GM21390 (cell line): ENCODE results near the gene NT5C2.

Experiments
- ATAC-seq: cut with Tn5 transposase; IDR thresholded peaks from one replicate; pipeline ENCODE4 v1.9.1; 2021; ENCODE audit not compliant: unreplicated experiment

NT5C2 gene

DNA sequence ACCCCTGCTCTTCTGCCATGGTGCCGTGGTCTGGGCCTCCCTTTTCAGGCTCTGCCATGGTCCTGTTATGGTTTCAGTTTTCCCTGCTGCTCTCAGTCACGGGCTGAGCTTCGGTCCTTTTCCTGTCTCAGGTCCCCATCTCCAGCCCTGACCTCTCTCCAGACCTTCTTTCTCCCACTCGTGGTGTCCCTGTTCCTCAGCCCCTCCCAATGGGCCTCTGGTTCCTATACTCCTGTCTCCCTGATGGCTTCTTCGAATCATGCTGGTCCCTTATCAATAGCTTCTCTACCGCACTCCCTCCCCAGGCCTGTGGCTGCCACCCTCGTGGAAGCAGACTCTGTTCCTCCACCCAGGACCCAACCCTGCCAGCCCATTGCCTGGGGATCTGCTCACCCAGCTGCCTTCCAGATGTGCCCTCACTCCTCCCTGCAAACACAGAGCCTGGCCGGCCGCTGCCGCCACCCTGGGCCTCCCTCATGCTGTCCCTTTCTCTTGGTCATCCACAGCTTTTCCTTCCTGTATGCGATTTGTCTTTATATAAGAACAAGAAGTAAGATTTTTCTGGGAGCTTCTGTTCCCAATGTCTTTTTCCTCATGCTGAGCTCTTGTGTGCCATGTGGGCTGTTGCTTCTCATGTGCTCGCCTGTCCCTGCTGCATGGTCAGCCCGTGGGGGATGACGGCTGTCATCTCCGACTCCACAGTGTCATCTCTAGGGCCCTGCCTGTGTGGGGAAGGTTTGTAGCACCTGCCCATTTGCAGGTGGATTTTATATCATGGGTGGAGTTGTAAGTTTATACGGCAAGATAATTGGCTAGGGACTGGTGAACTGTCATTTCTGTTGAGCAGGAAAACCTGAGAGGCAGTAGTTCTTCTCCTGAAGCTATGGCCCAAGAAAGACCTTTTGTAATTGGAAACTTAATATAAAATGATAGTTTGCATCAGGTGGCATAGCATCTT lies 126.7 kb downstream of the NT5C2 start:
- no peak for ATAC-seq

DNA sequence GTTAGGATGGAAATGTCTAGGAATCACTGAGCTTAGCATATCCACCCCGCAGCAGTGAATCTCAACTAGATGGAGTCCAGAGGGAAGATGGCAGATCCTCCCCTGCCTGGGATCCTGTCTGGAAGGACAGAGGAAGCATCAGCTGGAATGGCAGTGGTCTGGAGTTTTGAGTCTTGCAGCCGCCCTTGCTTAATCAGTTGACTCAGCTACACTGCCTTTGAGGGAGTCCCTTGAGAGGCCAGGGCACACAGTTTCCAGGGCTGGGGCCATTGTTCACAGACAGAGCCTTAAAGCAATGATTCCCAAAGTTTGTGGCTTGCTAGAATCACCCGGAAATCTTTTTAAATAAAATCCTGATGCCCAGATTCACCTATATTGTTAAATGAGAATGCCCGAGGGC lies 128.1 kb downstream of the NT5C2 start:
- ATAC-seq, result no peak

DNA sequence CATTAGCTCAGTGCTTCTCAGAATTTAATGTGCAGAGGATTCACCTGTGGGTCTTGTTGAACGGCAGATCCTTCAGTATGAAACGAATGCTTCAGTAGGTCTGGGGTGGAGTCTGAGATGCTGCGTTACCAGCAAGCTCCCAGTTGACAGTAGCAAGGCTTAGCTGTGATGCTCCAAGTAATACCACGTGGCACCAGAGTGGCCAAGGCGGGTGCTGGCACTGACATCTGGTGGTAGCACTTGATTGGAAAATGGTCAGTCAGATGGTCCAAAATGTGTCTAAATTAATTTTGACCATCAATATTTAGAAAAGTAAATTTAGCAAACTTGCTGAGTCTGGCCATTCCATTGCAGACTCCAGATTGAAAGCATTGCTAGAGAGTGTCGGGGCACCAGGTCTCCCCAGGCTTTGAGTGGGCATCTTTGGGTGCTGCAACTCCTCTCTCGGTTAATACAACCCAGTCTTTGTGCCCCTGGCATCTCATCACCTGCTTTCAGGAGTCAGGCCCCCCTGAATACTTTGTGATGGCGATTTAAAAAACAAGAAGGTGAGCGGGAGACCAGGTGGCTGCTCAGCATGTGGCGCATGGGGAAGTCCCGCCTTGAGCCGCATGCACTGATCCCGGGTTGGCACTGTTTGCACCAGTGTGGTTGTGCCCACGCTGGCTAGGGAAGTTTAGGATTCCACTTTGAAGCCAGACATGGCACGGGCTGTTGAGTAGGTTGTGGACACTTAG lies 130.1 kb downstream of the NT5C2 start:
- no peak for ATAC-seq

DNA sequence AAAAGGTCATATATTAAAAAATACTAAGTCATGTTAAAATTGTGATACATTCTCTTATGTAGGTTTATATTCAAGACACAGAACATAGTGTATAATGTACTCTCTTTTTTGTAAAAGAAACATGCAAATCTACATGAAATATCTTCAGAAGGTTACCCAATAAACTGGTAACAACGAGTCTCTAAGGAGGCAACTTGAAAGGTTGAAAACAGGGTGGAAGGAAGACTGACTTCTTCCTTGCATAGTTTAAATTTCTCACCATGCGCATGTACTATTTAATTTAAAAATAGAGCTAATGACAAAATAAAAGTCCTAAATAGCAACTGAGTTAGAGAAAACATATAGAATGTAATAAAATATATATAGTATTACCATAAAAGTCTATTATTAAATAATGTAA lies 132.5 kb downstream of the NT5C2 start:
- ATAC-seq, result no peak

DNA sequence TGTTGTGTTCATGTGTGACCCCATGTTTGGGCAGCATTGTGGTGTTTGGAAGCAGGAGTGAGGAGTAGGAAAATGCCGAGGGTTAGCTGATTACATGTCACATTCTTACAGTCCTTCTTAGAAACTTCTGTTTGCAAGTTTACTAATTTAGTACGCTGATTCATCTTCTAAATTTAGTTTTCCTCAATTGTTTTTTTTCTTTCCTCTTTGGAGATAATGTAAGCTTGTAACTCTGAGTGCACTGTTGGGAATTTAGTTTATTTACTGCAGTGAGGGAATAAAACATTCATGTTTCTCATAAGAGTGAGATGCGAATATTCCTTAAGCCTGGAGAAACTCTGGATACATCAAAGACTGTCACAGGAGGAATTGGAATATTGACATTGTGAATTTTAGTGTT lies 135.0 kb downstream of the NT5C2 start:
- no peak for ATAC-seq

DNA sequence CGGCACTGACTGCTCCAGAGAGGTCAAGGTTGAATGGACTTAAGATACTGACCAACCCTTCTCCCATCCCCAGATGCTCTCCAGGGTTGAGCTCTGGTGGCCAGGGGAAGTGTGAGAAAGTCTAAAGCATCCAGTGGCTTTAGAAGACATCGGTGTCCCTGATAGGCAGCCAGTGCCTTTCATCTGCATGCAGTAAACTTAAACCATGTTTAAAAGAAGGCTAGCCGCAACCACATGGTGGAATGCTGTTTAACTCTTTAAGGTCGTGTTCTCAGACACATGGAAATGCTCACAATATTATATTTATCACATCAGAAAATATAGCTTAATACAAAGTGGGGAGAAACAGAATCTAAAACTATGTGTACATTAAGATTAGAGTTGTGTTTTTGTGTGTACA lies 138.0 kb downstream of the NT5C2 start:
- ATAC-seq, result no peak

DNA sequence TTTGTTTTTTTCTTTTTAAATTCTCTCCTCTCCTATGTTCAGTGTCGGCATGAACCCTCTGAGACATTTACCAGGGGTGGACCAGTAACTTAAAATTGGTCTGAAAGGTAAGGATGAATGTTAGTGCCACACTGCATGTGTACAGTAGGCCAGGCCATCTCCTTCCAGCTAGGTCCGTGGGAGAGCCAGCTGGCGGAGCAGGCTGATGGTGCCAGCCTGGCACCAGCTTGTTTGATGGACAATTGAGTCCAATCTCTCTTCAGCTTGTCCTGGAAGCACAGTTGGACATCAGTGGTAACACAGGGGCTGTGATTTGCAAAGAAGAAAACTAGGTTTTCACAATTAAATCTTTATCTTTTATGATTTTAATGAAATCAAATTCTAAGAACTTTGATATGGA lies 138.5 kb downstream of the NT5C2 start:
- ATAC-seq, result no peak

DNA sequence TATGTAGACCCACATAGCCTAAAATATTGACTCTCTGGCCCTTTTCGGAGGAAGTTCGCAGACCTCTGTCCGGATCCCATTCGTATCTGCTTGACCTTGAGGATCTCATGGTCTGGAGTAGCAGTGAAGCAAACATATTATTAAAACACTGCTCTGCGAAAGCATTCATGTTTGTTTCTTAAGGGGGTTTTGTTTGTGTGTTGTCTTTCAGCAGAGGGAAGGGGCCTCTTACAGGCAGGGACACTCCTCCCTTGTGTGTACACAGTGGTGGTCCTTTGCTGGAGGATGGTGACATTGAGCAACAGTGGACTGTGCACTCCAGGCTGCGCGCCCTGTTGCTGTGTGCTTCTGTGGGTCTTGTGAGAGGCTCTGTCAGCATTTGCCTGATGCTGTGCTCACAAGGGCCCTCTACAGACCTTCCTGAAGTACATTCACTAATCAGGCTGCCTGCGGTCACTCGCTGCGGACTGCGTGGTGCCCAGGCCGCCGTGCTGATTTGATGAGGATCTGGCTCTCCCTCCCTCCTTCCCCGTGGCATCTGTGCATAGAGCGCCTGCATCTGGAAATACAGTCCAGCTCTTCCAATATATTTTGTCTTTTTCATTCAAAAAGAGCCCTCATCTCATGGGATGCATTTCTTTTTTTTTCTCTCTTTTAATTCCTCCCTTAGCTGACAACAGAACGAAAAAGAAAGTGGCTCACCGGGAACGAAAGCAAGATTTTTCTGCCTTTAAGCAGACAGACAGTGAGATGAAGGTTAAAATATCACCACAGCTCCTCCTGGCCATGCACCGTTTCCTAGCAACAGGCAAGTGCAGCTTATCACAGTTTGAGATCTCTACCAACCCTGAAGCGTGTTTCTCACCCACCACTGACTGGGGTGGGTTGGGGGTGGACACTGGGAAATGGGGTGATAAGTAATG lies 139.2 kb downstream of the NT5C2 start:
- ATAC-seq, result peak; percentile 90

DNA sequence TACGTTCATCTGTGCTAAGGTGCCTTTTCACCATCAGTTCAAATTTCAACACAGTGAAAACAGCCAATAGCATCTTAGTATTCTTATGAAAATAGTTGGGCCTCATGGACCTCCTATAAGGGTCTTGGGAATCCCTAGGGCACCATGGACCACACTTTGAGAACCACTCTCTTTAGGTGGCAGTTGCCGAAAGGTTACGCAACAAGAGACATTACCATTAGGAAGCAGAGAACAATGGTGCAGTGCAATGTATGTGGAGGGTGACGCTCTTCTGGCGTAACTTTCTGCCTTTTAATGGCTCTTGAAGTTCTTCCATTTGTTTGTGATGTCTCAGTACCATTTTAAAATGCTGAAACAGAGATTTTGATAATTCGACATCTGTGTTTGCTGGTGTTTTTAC lies 143.8 kb downstream of the NT5C2 start:
- ATAC-seq, result no peak

DNA sequence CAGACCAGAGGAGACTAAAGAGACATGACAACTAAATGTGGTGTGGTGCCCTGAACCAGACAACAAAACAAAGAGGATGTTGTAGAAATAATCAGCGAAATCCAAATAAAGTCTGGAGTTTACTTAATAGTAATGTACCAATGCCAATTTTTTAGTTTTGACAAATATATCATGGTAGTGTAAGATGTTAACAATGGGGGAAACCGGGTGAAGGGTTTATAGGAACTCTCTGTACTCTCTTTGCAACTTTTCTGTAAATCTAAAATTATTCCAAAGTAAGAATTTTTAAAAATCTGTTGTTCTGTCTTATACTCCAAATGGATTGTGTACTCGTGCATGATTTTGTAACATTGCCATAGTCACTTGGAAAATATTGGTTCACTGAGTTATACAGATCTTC lies 145.7 kb downstream of the NT5C2 start:
- no peak for ATAC-seq

DNA sequence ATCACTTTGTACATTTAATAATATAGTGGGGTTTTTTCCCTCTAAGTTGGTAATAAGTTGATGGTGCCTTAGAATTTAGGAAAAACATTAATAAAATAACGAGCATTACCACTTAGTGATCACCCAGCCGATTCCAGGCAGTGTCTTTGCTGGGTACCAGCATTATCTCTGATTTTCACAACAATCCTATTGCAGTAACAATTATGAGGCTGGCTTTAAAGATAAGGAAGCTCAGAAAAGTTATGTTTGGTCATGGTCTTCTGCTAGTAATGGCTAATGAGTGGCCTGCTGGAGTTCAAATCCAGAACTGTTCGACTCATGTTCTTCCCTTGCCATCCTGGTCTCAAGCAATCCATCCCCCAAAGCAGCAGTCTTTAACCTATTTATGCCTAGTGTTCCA lies 147.1 kb downstream of the NT5C2 start:
- no peak for ATAC-seq

DNA sequence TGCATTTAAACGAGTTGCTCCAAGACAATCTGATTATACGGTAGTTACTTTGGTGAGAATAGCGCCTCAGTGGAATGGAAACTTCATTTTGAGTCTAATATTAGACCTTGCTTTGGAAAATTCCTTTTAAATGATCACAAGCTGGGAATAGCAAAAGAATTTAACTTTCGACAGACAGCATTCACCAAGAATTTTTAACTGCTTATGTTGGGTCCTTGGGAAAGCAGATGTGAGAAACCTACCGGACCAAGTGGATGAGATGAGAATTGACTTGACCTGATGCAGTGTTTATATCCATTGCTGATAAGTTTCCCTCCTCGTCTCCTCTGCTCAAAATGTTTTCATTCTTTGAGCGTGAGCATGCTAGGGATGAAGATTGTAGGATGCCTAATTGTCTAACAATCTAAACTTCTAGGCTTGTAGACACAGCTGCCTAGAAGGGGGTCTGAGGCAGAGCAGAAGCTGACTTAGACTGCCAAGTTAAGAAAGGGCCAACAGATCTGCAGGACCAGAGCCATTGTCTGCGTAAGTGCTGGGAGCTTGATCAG lies 148.1 kb downstream of the NT5C2 start:
- no peak for ATAC-seq

DNA sequence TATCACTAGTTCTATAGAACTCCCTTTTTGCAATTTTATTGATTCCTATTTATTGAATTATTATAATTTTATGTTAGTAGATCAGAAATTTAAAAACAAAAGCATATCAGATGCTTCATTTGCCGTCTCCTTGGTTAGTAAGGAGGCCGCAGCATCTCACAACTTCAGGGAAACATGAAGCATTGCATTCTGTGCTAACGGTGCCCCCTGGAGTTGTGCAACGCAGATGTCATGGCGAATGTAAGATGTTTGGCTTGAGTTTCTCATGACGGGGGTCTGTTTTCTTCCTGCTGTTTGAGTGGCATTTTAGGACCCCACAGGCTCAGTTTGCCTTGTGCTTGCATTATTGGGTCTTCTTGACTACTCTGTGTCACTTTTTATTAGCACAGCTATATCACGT lies 150.2 kb downstream of the NT5C2 start:
- no peak for ATAC-seq

DNA sequence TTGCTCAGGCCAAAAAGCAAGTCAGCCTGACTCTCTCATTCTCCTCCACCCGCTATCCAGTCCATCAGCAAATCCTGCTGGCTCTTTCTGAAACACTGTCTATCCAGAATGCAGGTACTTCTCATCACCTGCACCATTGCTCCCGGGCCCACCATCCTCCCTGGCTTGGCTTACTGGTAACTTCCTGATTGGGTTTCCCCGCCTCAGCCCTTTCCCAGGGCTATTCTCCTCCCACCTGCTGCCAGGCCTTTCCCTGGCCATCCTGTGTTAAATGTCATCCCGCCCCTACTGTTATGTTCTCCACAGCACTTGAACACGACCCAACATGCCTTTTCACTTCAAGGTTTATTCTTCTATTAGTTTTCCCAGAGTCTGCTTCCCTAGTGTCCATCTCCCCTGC lies 150.9 kb downstream of the NT5C2 start:
- no peak for ATAC-seq

DNA sequence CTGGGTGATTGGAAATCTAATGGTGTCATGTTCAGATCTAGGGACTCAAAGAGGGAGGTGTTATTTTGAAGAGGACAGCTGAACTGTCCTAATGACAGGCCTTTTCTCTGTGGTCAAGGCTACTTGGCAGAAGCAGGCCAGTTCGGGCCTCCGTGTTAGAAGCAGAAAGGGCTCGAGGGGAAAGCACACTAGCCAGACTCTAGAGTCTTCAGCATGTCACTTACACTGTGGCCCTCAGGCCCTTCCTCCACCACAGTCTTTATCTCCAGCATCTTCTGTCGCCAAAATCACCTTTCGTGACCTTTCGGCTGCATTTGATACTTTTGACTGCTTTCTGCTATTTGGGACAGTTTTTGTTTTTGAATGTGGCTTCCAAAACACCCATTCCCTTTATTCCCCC lies 151.7 kb downstream of the NT5C2 start:
- no peak for ATAC-seq

DNA sequence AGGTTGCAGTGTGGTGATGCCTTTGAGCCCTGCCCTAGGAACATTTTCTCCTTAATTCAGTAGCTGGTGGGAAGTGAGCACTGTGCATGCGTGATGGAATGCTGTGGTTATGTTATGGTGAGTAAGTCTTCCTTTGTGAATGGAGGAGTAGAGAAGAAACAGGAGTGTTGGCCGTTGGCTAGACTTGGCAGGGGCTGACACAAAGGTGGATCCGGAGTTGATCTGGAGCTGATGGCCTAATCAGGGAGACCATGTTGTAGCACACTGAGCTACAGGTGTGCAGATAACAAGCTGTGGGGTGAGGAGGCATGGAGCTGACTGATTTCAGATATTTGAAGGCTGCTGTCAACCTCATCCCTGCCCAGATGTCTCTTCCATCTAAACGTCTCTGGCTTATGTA lies 152.7 kb downstream of the NT5C2 start:
- ATAC-seq, result no peak

DNA sequence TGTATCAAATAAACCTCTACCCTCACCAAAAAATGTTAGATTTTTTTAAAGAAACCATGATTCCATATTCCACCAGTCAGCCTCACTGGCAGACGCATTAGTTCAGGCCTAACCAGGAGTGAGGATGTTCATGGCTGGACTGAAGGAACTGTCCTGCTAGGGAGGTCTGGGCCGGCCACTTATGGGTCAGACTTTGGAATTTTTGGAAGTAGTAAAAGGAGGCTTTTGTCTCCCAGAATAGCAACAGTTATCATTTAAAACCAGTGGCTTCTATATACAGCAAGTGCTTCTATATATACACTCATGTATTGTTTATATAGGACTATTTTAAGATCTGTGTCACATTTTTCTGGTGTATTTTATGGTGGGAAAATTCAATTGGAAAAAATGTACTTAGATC lies 154.5 kb downstream of the NT5C2 start:
- ATAC-seq, result no peak
